Mesodermal cell (in vitro differentiated cells): ENCODE results near the gene PPM1L.

Experiments used
- H3K27ac ChIP-seq: 2 replicates; pipeline ENCODE4 v1.7.0; 2013; ENCODE audit warnings: mild to moderate bottlenecking, low read depth, low read length, moderate library complexity; ENCODE audit not compliant: severe bottlenecking
- H3K36me3 ChIP-seq: 2 replicates; pipeline ENCODE4 v1.7.1; 2013; ENCODE audit warnings: mild to moderate bottlenecking, low read length, moderate library complexity; ENCODE audit not compliant: control insufficient read depth, insufficient read depth
- H3K4me1 ChIP-seq: one replicate; pipeline ENCODE4 v1.7.1; 2013; ENCODE audit warnings: mild to moderate bottlenecking, low read length; ENCODE audit not compliant: insufficient read depth, control insufficient read depth, poor library complexity, severe bottlenecking
- H3K4me3 ChIP-seq: 2 replicates; pipeline ENCODE4 v1.7.0; 2013; ENCODE audit warnings: low read length, control low read depth, mild to moderate bottlenecking; ENCODE audit not compliant: insufficient read depth, poor library complexity, severe bottlenecking; ENCODE audit errors: extremely low read depth
- H3K9me3 ChIP-seq: 2 replicates; pipeline ENCODE4 v1.7.1; 2013; ENCODE audit warnings: mild to moderate bottlenecking, low read length, moderate library complexity; ENCODE audit not compliant: control insufficient read depth
- WGBS, 2 experiments: methylation state at CpG; one replicate each; pipeline ENCODE4 v1.1.5; 2013; ENCODE audit warnings: missing lambda C conversion rate in 2 of 2; ENCODE audit not compliant: insufficient coverage in 2 of 2; 5-methylcytosine and 5-hydroxymethylcytosine counted together

PPM1L gene

GRCh38 chr3:160763073-160763472 is 7.0 kb downstream of the PPM1L start:
- Histone ChIP-seq H3K4me3 (no peak overlapping the region), H3K9me3 (no peaks in the 10 kb centered on the region), H3K27ac (no peak overlapping the region), H3K36me3 (no peaks in the 10 kb centered on the region), H3K4me1 (no peaks in the 10 kb centered on the region)
- 88% methylated on average over 1 of the region's 1 CpG; no CpG with 5 or more reads in 1 of the 2 experiments for whole genome bisulfite sequencing, 2 experiments

- no peaks in the 10 kb centered on the region for H3K36me3 ChIP-seq
- H3K9me3 ChIP-seq = no peaks in the 10 kb centered on the region
- 71 to 83% methylated on average over 1 of the region's 1 CpG for WGBS, 2 experiments
- no peaks in the 10 kb centered on the region for H3K4me1 ChIP-seq
- no peak overlapping the region for H3K4me3 ChIP-seq
- H3K27ac ChIP-seq = no peak overlapping the region
Observed at GRCh38 chr3:160765211-160765610, 9.2 kb downstream of the PPM1L start.

GRCh38 chr3:160768031-160768430 is 12.0 kb downstream of the PPM1L start:
- H3K27ac ChIP-seq = no peak overlapping the region
- no peak overlapping the region for H3K4me3 ChIP-seq
- no peaks in the 10 kb centered on the region for H3K9me3 ChIP-seq
- no peaks in the 10 kb centered on the region for H3K4me1 ChIP-seq
- no peaks in the 10 kb centered on the region for H3K36me3 ChIP-seq

GRCh38 chr3:160768918-160769317 is 12.9 kb downstream of the PPM1L start:
- no peaks in the 10 kb centered on the region for H3K4me1 ChIP-seq
- 100% methylated on average over 1 to 2 of the region's 2 CpGs for WGBS, 2 experiments
- H3K9me3 ChIP-seq = no peaks in the 10 kb centered on the region
- no peak overlapping the region for H3K4me3 ChIP-seq
- no peak overlapping the region for H3K27ac ChIP-seq
- no peaks in the 10 kb centered on the region for H3K36me3 ChIP-seq

- Histone ChIP-seq H3K4me3 (no peak overlapping the region), H3K27ac (no peak overlapping the region), H3K36me3 (no peaks in the 10 kb centered on the region), H3K4me1 (no peaks in the 10 kb centered on the region), H3K9me3 (no peaks in the 10 kb centered on the region)
- 100% methylated on average over 1 of the region's 1 CpG; no CpG with 5 or more reads in 1 of the 2 experiments for WGBS, 2 experiments
Observed at GRCh38 chr3:160771811-160772459, 15.9 kb downstream of the PPM1L start.

- H3K9me3 ChIP-seq = no peaks in the 10 kb centered on the region
- H3K4me1 ChIP-seq = no peaks in the 10 kb centered on the region
Observed at GRCh38 chr3:160773722-160774121, 17.7 kb downstream of the PPM1L start.

GRCh38 chr3:160774172-160774571 is 18.1 kb downstream of the PPM1L start:
- Histone ChIP-seq H3K9me3 (no peaks in the 10 kb centered on the region), H3K4me3 (no peak overlapping the region), H3K4me1 (no peaks in the 10 kb centered on the region), H3K27ac (no peak overlapping the region), H3K36me3 (no peaks in the 10 kb centered on the region)
- WGBS, 2 experiments = 89 to 100% methylated on average over 2 of the region's 3 CpGs

More at GRCh38 chr3:160773722-160774121, 17.7 kb downstream of the PPM1L start:
- Histone ChIP-seq H3K36me3 (no peaks in the 10 kb centered on the region), H3K4me3 (no peak overlapping the region), H3K27ac (no peak overlapping the region)

GRCh38 chr3:160778480-160778879 is 22.4 kb downstream of the PPM1L start:
- Histone ChIP-seq H3K4me3 (no peak overlapping the region), H3K36me3 (no peaks in the 10 kb centered on the region), H3K4me1 (no peaks in the 10 kb centered on the region), H3K9me3 (no peaks in the 10 kb centered on the region), H3K27ac (no peak overlapping the region)
- WGBS, 2 experiments = 100% methylated on average over 1 of the region's 1 CpG; no CpG with 5 or more reads in 1 of the 2 experiments

- Histone ChIP-seq H3K4me3 (no peak overlapping the region), H3K4me1 (no peaks in the 10 kb centered on the region), H3K27ac (no peak overlapping the region), H3K9me3 (no peaks in the 10 kb centered on the region), H3K36me3 (no peaks in the 10 kb centered on the region)
- WGBS, 2 experiments = 83% methylated on average over 1 of the region's 1 CpG; no CpG with 5 or more reads in 1 of the 2 experiments
Observed at GRCh38 chr3:160779040-160779439, 23.0 kb downstream of the PPM1L start.

GRCh38 chr3:160780245-160780644 is 24.2 kb downstream of the PPM1L start:
- no peaks in the 10 kb centered on the region for H3K36me3 ChIP-seq
- no peak overlapping the region for H3K4me3 ChIP-seq
- no peaks in the 10 kb centered on the region for H3K9me3 ChIP-seq
- H3K4me1 ChIP-seq = no peaks in the 10 kb centered on the region
- H3K27ac ChIP-seq = no peak overlapping the region

- no peak overlapping the region for H3K4me3 ChIP-seq
- no peaks in the 10 kb centered on the region for H3K9me3 ChIP-seq
- no peaks in the 10 kb centered on the region for H3K36me3 ChIP-seq
- no peaks in the 10 kb centered on the region for H3K4me1 ChIP-seq
- no peak overlapping the region for H3K27ac ChIP-seq
- WGBS, 2 experiments = 93 to 100% methylated on average over 3 of the region's 4 CpGs
Observed at GRCh38 chr3:160781402-160781801, 25.4 kb downstream of the PPM1L start.
